ENCODE measurements around the gene URGCP.

URGCP gene

GRCh38 chr7:43933902-43934560 is 27.6 kb upstream of the URGCP start:
- no peak for TF ChIP-seq POLR2AphosphoS5 (IDR thresholded peaks at IDR 0.05; ENCODE audit: low read depth, low read length)
- no peak for TF ChIP-seq POLR2A (IDR thresholded peaks at IDR 0.05; ENCODE audit: low read depth, low read length)
- TF ChIP-seq TAF1 (IDR thresholded peaks at IDR 0.05; ENCODE audit: borderline replicate concordance, low read depth, low read length): no peak
- FAIRE-seq: no peak
- DNase-seq (ENCODE audit: insufficient read length): no peak

- FAIRE-seq: no peak
- no peak for DNase-seq (ENCODE audit: insufficient read length)
- TF ChIP-seq POLR2AphosphoS5 (IDR thresholded peaks at IDR 0.05; ENCODE audit: low read depth, low read length) (no peak), TAF1 (IDR thresholded peaks at IDR 0.05; ENCODE audit: borderline replicate concordance, low read depth, low read length) (no peak), POLR2A (IDR thresholded peaks at IDR 0.05; ENCODE audit: low read depth, low read length) (no peak)
Measured at GRCh38 chr7:43931346-43931745, 24.9 kb upstream of the URGCP start.

- no peak for FAIRE-seq
- TF ChIP-seq POLR2A (IDR thresholded peaks at IDR 0.05; ENCODE audit: low read depth, low read length) (no peak), POLR2AphosphoS5 (IDR thresholded peaks at IDR 0.05; ENCODE audit: low read depth, low read length) (no peak), TAF1 (IDR thresholded peaks at IDR 0.05; ENCODE audit: borderline replicate concordance, low read depth, low read length) (no peak)
- DNase-seq (ENCODE audit: insufficient read length): no peak
Measured at GRCh38 chr7:43929529-43930457, 23.4 kb upstream of the URGCP start.

- FAIRE-seq (no peak), DNase-seq (ENCODE audit: insufficient read length) (no peak)
- TF ChIP-seq POLR2A (IDR thresholded peaks at IDR 0.05; ENCODE audit: low read depth, low read length): no peak
- no peak for TF ChIP-seq POLR2AphosphoS5 (IDR thresholded peaks at IDR 0.05; ENCODE audit: low read depth, low read length)
- TF ChIP-seq TAF1 (IDR thresholded peaks at IDR 0.05; ENCODE audit: borderline replicate concordance, low read depth, low read length): no peak
Measured at GRCh38 chr7:43927810-43928209, 21.4 kb upstream of the URGCP start.

GRCh38 chr7:43926798-43927123 is 20.4 kb upstream of the URGCP start:
- peak; percentile 42 for FAIRE-seq
- DNase-seq (ENCODE audit: insufficient read length): no peak
- no peak for TF ChIP-seq TAF1 (IDR thresholded peaks at IDR 0.05; ENCODE audit: borderline replicate concordance, low read depth, low read length)

- no peak for TF ChIP-seq TAF1 (IDR thresholded peaks at IDR 0.05; ENCODE audit: borderline replicate concordance, low read depth, low read length)
- TF ChIP-seq POLR2A (IDR thresholded peaks at IDR 0.05; ENCODE audit: low read depth, low read length): peak; percentile 95
- TF ChIP-seq POLR2AphosphoS5 (IDR thresholded peaks at IDR 0.05; ENCODE audit: low read depth, low read length): peak; percentile 72
- FAIRE-seq: peak; percentile 92
- peak; percentile 83 for DNase-seq (ENCODE audit: insufficient read length)
Measured at GRCh38 chr7:43925984-43926797, 19.8 kb upstream of the URGCP start, which contains the start of gene UBE2D4. Gene UBE2D4, plus strand, starts transcription at chr7:43926436. Its CDS starts 97 bp downstream, at chr7:43926533.

- TF ChIP-seq POLR2A (IDR thresholded peaks at IDR 0.05; ENCODE audit: low read depth, low read length): no peak
- no peak for TF ChIP-seq TAF1 (IDR thresholded peaks at IDR 0.05; ENCODE audit: borderline replicate concordance, low read depth, low read length)
- no peak for FAIRE-seq
- DNase-seq (ENCODE audit: insufficient read length): no peak
Measured at GRCh38 chr7:43922726-43923125, 16.3 kb upstream of the URGCP start.

GRCh38 chr7:43921423-43921822 is 15.0 kb upstream of the URGCP start:
- DNase-seq (ENCODE audit: insufficient read length) (no peak), FAIRE-seq (no peak)
- TF ChIP-seq TAF1 (IDR thresholded peaks at IDR 0.05; ENCODE audit: borderline replicate concordance, low read depth, low read length) (no peak), POLR2AphosphoS5 (IDR thresholded peaks at IDR 0.05; ENCODE audit: low read depth, low read length) (no peak), POLR2A (IDR thresholded peaks at IDR 0.05; ENCODE audit: low read depth, low read length) (no peak)

- TF ChIP-seq TAF1 (IDR thresholded peaks at IDR 0.05; ENCODE audit: borderline replicate concordance, low read depth, low read length) (no peak), POLR2A (IDR thresholded peaks at IDR 0.05; ENCODE audit: low read depth, low read length) (no peak)
- DNase-seq (ENCODE audit: insufficient read length): no peak
- FAIRE-seq: no peak
Measured at GRCh38 chr7:43915907-43916306, 9.5 kb upstream of the URGCP start.

GRCh38 chr7:43914795-43915194 is 8.4 kb upstream of the URGCP start:
- no peak for TF ChIP-seq POLR2A (IDR thresholded peaks at IDR 0.05; ENCODE audit: low read depth, low read length)
- TF ChIP-seq POLR2AphosphoS5 (IDR thresholded peaks at IDR 0.05; ENCODE audit: low read depth, low read length): no peak
- TF ChIP-seq TAF1 (IDR thresholded peaks at IDR 0.05; ENCODE audit: borderline replicate concordance, low read depth, low read length): no peak
- no peak for DNase-seq (ENCODE audit: insufficient read length)
- no peak for FAIRE-seq

GRCh38 chr7:43905956-43906330 is 453 bp downstream of the URGCP start:
- DNase-seq (ENCODE audit: insufficient read length) (peak; percentile 57), FAIRE-seq (no peak)
- no peak for TF ChIP-seq POLR2AphosphoS5 (IDR thresholded peaks at IDR 0.05; ENCODE audit: low read depth, low read length)
- TF ChIP-seq TAF1 (IDR thresholded peaks at IDR 0.05; ENCODE audit: borderline replicate concordance, low read depth, low read length): no peak
- no peak for TF ChIP-seq POLR2A (IDR thresholded peaks at IDR 0.05; ENCODE audit: low read depth, low read length)

Measured in GM12892 (cell line).